GM18951 (cell line): ENCODE results near the gene DLL1.

Source experiments
- POLR2A ChIP-seq: IDR thresholded peaks from 4 replicates; pipeline ENCODE4 v1.6.1; 2011; ENCODE audit warnings: mild to moderate bottlenecking; ENCODE audit not compliant: insufficient read length, insufficient read depth; ENCODE audit errors: extremely low read depth
- in situ Hi-C: fragments of 300-500 bp; cut with MboI; formaldehyde crosslinking; loops from one replicate; pipeline ENCODE4 v1.12.0; 2022; ENCODE audit warnings: low sequenced_read_pairs, mixed read lengths, inconsistent platforms; ENCODE audit not compliant: unreplicated experiment

DLL1 gene

GRCh38 chr6:170292407-170293158 is 1.7 kb upstream of the DLL1 start:
- TF ChIP-seq POLR2A: no peak
- in situ Hi-C loops: no loop called here

GRCh38 chr6:170292111-170292406 is 1.2 kb upstream of the DLL1 start:
- no peak for TF ChIP-seq POLR2A
- in situ Hi-C loops: no loop called here

DNA sequence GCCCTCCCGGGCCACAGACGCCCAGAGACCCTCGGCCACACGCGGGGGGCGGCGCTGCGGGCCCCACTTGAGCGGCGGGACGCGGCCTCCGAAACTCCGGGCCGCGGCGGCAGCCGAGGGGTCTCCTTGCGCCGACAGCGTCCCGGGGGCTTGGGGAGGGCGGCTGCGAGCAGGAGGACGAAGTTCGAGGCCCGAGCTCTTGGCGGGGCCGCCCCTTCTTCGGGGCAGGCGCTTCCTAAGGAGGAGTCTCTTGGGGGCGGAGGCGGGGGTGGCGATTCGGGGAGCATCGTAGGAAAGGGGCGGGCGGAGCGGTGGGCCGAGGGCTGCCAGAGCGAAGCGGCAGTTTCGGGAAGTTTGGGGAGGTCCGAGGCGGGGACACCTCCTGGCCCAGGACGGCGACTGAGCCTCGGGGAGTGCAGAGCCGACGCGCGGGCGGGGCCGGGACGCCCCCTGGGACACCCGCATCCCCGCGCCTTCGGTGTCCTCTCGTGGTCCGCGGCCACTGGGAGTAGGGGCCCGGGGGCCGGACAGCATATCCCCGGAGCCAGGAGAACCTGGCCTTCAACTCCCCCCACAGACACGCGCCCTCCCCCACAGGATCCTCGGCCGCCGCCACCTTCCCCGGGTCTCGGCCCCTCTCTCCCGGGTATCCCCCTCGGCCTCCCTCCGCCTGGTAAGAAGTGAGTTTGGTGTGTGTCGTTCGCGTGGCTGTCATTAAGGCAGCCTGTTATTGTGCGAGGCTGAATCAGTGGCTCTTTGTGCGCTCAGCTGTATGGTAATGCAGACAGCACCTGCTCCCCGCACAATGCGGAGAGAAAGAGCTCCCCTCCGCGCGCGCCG is 613 bp upstream of the DLL1 start:
- in situ Hi-C loops: no loop called here
- TF ChIP-seq POLR2A: no peak

- in situ Hi-C loops: no loop called here
- TF ChIP-seq POLR2A: no peak
Observed at GRCh38 chr6:170289951-170290295, 955 bp downstream of the DLL1 start.

DNA sequence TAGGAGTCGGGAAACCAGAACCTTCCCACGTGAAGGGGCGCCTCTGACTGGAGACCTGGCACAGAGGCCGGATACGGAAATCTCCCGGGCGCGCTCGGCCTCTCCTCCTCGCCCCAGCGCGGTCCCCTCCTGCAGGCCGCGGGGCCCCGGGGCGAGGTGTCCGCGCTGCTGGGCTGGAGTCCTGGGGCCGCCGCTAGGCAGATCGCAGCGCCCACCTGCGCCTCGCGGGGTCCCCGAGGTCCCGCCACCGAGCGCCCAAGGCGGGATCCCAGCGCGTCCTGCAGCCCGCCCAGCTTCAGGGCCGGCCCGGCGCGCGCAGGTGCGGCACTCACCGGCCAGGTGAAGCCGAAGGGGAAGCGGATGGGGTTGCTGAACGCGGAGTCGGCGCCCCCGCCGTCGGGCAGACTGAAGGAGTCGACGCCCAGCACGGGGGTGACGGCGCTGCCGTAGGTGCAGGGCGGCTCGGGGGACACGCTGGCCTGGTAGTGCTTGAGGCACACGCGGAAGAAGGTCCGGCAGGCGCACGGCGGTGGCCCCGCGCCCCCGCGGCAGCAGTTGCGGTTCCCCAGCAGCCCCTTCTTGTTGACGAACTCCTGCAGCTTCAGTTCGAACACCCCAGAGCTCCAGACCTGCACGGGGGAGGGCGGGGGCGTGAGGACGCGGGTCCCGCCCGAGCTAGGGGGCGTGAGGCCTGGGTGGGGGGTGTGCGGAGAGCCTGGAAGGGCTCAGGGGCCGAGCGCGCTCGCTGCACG is 1.5 kb downstream of the DLL1 start:
- TF ChIP-seq POLR2A: no peak
- in situ Hi-C loops: no loop called here

GRCh38 chr6:170288852-170289179 is 2.1 kb downstream of the DLL1 start:
- TF ChIP-seq POLR2A: no peak
- in situ Hi-C loops: no loop called here

DNA sequence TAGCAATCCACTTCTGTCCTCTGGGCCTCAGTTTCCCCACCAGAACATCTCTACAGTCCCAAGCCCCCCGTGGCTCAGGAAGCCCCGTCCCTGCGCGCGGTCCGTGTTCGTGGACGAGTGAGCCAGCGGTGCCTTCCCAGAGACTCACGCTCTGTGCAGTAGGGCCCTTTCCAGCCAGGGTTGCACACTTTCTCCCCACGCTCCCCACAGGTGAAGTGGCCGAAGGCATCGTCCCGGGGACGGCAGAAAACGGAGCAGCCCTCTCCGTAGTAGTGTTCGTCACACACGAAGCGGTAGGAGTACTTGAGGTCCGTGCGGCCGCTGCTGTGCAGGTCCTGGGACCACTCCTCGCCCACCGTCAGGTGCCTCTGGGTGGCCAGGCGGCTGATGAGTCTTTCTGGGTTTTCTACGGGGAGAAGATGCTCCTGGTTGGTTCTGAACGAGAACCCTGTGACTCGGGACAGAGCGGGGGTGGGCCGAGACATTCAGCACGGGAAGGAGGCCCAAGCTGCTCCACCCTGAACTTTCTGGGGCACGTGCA is 2.7 kb downstream of the DLL1 start:
- no peak for TF ChIP-seq POLR2A
- in situ Hi-C loops: no loop called here

GRCh38 chr6:170287371-170287876 is 3.5 kb downstream of the DLL1 start:
- no peak for TF ChIP-seq POLR2A
- in situ Hi-C loops: no loop called here

DNA sequence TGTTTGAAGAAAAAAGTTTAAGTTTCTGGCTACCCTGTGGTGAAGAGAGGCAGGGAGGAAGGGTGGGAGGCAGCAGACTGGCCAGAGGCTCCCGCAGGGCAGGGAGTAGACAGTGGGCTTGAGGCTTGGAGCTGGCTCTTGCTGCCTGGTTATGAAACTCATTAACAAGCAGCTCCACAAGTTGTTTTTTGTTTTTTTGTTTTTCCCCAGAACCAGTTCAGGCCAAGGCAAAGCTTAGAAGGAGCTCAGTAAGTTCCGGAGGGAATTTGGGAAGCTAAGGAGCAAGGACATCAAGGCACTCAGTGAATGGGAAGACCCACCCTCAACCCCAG is 4.0 kb downstream of the DLL1 start:
- in situ Hi-C loops: no loop called here
- TF ChIP-seq POLR2A: no peak

DNA sequence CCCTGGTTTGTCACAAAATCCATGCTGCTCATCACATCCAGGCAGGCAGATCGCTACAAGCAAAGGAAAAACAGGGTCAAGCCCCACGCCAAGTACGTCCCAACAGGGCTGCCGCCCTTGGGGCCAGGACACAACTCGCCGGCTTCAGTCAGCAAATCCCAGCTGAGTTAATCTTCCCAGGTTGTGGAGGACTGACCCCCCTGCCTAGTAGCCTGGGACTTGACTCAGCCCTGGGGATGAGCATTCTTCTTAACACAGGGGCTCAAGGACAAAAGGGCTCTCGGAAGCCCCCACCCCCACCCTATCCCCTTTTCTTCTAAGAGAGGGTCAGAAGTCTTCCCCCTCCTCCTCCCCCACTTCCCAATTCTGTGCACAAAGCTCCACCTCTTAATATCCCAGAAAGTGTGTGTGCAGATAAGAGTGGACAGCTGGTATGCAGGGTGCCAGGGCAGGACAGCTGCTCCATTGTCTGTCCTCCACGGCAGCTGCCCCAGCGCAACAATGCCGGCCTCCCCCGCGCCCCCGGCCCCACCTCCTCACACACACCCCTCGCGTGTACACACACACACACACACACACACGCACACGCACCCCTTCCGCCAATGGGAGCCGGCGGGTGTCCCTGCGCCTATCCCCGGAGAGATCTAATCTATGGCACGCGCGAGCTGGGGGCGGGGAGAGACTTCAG is 4.5 kb downstream of the DLL1 start:
- TF ChIP-seq POLR2A: no peak
- in situ Hi-C loops: no loop called here

- no peak for TF ChIP-seq POLR2A
- in situ Hi-C loops: no loop called here
Observed at GRCh38 chr6:170285482-170285881, 5.4 kb downstream of the DLL1 start.

GRCh38 chr6:170284866-170285469 is 5.9 kb downstream of the DLL1 start:
- TF ChIP-seq POLR2A: no peak
- in situ Hi-C loops: no loop called here
